Measurements from ENCODE around the gene KRTAP4-5. TPM values are rescaled to one million over a fixed set of nuclear protein-coding genes. Genes with fewer than 3 reads are reported as not detected.
"Not testable (repeated sequence)": the region's sequence is repeated elsewhere in the genome, so short reads cannot be mapped to it uniquely, and the experiment has no call there.

The KRTAP4-5 gene
- not detected for polyA plus RNA-seq (ENCODE audit: insufficient read length in 4 of 4)

DNA sequence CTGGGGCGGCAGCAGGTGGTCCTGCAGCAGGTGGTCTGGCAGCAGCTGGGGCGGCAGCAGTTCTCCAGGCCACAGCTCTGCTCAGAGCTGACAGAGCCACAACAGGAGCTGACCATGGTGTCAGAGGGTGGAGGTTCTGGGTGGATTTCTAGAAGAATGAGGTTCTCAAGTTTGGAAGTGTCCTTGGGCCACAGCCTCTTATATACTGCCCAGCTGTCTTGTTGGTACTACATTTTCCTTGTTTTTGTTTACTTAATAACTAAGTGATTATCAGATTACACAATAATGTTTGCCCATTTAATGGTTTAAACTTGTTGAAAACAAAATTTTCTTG lies at the start of gene KRTAP4-5:
KRTAP4-5 (minus strand) TSS at position 174 of the 334 bp plus-strand sequence; CDS start at position 116, 58 bp downstream.
- no peak for DNase-seq (ENCODE audit: low read depth in 4 of 4, low spot score in 3 of 4)

DNA sequence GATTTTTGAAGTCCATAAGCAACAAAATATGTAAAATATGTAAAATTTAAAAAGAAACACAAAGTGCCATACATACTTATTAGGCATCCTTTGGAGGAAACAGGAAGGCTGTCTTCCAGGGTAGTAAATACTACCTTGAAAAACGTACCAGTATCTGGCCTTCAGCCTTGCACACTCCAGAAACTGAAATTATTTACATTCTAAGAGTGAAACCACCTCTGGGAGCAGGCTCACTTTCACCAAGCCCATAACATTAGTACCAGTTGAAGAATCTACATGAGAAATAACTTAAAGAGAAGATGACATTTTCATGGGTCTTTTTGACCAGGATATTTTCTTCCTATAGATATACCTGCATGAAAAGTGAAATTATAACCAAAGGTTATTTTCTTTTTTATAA lies 46.4 kb upstream of the KRTAP4-5 start:
- no peak for DNase-seq (ENCODE audit: low read depth in 4 of 4, low spot score in 3 of 4)

DNA sequence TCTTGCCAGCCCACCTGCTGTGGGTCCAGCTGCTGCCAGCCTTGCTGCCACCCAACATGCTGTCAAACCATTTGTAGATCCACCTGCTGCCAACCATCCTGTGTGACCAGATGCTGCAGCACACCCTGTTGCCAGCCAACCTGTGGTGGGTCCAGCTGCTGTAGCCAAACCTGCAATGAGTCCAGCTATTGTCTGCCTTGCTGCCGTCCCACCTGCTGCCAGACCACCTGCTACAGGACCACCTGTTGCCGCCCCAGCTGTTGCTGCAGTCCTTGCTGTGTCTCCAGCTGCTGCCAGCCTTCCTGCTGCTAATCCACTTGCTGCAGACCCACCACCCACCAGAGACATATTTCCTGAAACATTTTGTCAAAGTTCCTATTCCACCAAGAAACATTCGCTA lies 40.7 kb upstream of the KRTAP4-5 start:
- DNase-seq (ENCODE audit: low read depth in 4 of 4, low spot score in 3 of 4) = no peak

DNA sequence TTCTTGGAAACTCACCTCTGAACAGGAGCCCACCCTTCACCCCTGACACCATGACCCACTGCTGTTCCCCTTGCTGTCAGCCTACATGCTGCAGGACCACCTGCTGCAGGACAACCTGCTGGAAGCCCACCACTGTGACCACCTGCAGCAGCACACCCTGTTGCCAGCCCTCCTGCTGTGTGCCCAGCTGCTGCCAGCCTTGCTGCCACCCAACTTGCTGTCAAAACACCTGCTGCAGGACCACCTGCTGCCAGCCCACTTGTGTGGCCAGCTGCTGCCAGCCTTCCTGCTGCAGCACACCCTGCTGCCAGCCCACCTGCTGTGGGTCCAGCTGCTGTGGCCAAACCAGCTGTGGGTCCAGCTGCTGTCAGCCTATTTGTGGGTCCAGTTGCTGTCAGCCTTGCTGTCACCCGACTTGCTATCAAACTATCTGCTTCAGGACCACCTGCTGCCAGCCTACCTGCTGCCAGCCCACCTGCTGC lies 40.3 kb upstream of the KRTAP4-5 start, which contains the start of gene KRTAP9-1:
KRTAP9-1 (plus strand) TSS at position 51 of the 482 bp plus-strand sequence; CDS start at position 51, 0 bp downstream.
- DNase-seq (ENCODE audit: low read depth in 4 of 4, low spot score in 3 of 4) = not testable (repeated sequence)

DNA sequence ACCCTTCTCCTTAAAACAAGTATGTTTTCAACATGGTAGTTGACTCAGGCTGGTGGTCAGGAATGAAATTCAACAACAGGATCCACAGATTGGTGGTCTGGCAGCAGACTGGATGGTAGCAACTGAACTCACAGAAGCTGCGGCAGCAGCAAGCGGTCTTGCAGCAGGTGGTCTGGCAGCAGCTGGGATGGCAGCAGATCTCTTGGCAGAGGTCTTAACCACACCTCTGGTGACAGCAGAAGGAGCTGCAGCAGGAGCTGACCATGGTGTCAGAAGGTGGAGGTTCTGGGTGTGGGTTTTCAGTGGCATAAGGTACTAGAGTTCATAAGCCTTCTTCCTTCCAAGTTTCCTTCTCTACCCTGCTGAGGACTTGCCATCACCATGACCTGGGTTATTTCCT lies 37.2 kb upstream of the KRTAP4-5 start:
- no peak for DNase-seq (ENCODE audit: low read depth in 4 of 4, low spot score in 3 of 4)

DNA sequence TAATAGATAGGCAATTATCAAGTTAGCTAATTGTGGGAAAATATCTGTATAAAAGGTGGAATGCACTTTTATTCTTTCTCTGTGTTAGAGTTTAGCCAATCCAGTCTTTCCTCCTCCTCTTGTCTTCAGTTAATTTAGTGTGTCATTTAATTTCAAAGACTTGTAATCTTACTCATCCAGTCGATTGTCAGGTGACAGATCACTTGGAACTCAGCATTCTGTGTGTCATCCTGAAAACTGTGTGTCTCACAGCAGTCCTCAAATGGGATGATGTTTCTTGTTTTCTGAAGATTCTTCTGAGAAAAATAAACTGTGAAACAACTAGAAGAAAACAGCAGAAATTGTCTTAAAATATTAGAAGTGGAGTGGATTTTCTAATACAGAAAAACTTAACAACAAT lies 35.4 kb upstream of the KRTAP4-5 start:
- no peak for DNase-seq (ENCODE audit: low read depth in 4 of 4, low spot score in 3 of 4)

DNA sequence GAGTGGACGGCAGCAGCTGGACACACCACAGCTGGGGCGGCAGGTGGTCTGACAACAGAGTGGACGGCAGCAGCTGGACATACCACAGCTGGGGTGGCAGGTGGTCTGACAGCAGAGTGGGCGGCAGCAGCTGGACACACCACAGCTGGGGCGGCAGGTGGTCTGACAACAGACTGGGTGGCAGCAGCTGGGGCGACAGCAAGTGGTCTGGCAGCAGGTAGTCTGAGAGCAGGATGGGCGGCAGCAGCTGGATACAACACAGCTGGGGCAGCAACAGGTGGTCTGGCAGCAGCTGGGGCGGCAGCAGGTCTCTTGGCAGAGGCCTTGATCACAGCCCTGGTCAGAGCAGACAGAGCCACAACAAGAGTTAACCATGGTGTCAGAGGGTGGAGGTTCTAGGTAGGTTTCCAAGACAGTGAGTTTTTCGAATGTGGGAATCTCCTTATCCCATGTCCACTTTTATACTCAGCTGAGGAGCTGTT lies 34.9 kb upstream of the KRTAP4-5 start, which contains the start of gene KRTAP4-1:
KRTAP4-1 (minus strand) TSS at position 432 of the 482 bp plus-strand sequence; CDS start at position 375, 57 bp downstream.
- DNase-seq (ENCODE audit: low read depth in 4 of 4, low spot score in 3 of 4) = no peak

DNA sequence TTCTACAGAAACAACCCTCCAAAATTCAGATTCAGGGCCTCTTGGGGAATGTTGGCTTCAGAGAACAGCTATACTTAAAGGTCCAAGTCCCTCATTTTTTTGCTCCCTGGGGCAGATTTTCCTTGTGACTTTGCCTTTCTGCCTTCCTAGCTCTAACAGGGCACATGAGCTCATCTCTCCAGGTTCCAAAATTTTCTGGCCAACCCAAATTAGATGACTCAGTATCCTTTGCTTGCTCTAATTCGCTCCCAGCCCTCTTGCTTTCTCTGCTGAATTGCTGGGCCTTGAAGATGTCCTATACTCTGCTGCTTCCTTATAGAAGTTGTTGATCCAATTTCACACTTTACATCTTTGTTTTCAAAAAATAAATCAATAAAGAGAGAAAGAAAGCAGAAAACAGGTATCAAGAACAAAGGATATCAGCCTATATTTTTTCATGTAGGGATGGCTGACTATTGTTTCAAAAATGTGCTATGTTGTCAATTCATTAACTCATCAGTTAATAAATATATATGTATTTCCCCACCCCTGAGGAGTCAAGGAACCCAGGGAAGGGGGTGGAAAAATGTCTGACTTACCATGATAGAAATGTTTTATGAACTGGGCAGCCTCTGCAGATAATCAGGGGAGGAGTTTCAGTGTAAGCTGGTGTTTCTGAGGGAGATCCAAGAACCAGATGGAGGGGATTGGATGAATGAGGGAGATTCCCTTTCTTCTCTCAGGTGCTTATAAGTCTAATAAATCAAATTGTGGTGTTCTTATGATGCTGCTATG lies 29.4 kb upstream of the KRTAP4-5 start:
- no peak for DNase-seq (ENCODE audit: low read depth in 4 of 4, low spot score in 3 of 4)

DNA sequence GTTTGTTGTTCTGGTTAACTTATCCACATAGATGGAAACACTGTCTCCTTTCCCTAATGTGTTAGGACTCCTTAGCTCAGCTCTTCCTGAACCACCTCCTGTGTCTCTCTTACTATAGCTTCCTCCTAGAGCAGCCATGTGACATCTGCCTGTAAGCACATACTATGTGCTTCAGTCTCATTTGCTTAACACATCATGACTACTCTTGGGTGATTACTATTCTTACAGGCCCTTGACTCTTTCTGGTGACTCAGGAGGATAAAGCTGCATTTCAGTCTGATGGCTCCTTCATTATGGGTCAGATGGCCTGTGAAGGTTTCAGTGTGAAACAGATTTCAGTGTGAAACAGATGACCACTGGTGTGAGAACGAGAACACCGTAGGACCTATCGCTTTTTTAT lies 28.7 kb upstream of the KRTAP4-5 start:
- no peak for DNase-seq (ENCODE audit: low read depth in 4 of 4, low spot score in 3 of 4)

DNA sequence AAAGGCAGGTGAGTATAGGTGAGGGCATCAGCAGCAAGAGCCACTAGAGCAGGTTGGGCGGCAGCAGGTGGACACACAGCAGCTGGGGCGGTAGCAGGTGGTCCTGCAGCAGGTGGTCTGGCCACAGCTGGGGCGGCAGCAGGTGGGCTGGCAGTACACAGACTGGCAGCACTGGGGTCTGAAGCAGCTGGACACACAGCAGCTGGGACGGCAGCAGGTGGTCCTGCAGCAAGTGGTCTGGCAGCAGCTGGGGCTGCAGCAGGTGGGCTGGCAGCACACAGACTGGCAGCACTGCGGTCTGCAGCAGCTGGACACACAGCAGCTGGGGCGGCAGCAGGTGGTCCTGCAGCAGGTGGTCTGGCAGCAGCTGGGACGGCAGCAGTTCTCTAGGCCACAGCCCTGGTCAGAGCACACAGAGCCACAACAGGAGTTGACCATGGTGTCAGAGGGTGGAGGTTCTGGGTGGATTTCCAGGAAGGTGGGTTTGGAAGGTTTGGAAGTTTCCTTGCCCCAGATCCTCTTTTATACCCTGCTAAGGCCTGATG lies 28.2 kb upstream of the KRTAP4-5 start, which contains the start of gene KRTAP4-2:
KRTAP4-2 (minus strand) TSS at position 495 of the 545 bp plus-strand sequence; CDS start at position 438, 57 bp downstream.
- no peak for DNase-seq (ENCODE audit: low read depth in 4 of 4, low spot score in 3 of 4)

DNA sequence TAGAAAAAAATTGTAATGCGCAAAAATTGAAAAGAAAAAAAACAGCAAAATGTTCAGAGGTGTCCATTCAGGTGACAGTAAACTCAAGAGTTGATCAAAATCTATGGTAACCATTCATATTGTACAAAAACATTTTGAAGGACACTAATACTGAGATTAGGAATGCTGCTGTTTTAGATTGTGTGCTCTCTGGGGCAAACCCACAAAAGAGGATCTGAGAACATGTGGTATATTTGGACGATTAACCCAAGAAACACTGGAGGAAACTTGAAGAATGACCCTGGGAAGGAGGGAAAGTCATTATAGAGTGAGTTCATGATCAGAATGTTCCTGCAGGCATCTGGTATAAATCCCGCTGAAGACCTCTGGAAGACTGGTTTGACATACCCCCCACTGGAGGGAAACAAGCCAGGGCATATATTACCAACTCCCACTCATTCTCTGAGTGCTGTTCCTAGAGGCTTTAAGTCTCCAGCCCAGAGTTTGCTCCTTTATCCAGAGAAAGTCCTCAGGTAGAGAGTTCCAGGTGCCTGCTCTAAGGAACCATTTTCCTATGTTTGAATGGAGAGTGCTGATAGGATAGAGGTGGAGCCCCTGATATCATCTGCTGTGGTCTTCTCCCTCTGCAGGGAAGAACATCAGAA lies 27.2 kb upstream of the KRTAP4-5 start:
- DNase-seq (ENCODE audit: low read depth in 4 of 4, low spot score in 3 of 4) = no peak

DNA sequence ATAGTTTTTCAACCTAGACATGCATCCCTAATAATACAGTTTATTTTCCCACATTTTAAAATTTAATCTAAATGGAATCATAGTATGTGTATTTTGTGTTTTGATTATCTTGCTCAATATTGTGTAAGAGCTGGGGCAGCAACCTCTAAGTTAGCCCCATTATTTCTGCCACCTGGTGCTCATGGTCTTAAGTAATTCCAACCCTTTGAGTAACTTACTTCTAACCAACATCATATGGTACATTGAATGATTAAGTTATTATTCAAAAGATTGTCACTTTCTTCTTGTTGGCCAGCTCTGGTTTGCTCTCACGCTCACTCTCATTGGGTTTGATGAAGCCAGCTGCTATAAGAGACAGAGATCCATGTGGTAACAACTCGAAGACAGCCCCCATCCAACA lies 22.3 kb upstream of the KRTAP4-5 start:
- no peak for DNase-seq (ENCODE audit: low read depth in 4 of 4, low spot score in 3 of 4)

DNA sequence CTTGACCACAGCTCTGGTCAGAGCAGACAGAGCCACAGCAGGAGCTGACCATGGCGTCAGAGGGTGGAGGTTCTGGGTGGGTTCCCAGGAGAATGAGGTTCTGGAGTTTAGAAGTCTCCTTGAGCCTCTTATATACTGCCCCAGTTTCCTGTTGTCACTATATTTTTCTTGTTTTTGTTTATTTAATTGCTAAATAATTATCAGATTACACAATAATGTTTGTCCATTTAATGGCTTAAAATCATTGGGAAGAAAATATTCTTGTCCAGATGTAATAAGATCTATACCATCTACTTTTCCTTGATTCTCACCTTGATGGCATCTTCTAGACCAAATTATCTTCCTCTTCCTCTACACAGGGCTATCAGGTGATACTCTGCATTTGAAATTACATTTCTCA lies 18.5 kb upstream of the KRTAP4-5 start, which contains the start of gene KRTAP4-3:
KRTAP4-3 (minus strand) TSS at position 101 of the 400 bp plus-strand sequence; CDS start at position 52, 49 bp downstream.
- no peak for DNase-seq (ENCODE audit: low read depth in 4 of 4, low spot score in 3 of 4)

DNA sequence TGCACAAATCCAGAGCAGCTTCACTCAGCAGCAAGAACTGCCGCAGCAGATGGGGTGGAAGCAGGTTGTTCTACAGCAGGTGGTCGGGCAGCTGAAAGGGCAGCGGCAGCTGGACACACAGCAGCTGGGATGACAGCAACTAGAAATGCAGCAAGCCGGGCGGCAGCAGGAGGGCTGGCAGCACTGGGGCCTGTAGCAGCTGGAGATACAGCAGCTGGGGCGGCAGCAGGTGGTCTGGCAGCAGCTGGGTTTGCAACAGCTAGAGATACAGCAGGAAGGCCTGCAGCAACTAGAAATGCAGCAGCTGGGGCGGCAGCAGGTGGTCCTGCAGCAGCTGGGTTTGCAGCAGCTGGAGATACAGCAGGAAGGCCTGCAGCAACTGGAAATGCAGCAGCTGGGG lies 17.9 kb upstream of the KRTAP4-5 start:
- no peak for DNase-seq (ENCODE audit: low read depth in 4 of 4, low spot score in 3 of 4)

DNA sequence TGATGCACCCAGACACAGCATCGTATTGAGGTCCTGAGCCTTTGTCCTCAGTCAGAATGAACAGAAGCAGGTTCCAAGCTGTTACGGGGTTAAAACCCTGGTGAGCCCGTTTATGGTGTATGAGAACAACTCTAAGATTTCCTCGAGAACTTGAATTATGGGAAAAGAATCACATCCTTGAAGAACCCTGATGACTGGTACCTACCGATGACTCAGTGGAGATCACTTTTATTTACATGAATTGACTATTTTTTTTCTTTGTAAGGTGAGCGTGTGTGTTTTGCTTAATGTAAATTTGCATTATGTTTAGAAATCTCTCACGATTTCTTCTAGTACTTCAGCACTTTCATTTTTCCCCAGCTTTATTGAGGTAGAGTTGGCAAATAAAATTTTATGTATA lies 14.2 kb upstream of the KRTAP4-5 start:
- no peak for DNase-seq (ENCODE audit: low read depth in 4 of 4, low spot score in 3 of 4)

DNA sequence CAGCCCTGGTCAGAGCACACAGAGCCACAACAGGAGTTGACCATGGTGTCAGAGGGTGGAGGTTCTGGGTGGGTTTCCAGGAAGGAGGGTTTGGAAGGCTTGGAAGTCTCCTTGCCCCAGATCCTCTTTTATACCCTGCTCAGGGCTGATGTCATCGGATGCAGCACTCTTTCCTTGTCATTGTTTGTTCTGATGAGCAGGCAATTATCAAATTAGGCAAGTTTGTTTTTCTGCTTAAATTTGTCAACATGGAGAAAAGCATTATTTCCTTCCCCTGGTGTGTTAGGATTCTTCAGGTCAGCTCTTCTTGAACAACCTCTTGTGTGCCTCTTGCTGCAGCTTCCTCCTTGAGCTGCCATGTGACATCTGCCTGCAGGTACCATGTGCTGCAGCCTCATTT lies 11.0 kb upstream of the KRTAP4-5 start, which contains the start of gene KRTAP4-4:
KRTAP4-4 (minus strand) TSS at position 101 of the 400 bp plus-strand sequence; CDS start at position 44, 57 bp downstream.
- no peak for DNase-seq (ENCODE audit: low read depth in 4 of 4, low spot score in 3 of 4)

DNA sequence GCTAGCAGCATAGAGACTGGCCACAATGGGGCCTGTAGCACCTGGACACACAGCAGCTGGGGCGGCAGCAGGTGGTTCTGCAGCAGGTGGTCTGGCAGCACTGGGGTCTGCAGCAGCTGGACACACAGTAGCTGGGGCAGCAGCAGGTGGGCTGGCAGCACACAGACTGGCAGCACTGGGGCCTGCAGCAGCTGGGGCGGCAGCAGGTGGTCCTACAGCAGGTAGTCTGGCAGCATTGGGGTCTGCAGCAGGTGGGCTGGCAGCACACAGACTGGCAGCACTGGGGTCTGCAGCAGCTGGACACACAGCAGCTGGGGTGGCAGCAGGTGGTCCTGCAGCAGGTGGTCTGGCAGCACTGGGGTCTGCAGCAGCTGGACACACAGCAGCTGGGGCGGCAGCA lies 10.6 kb upstream of the KRTAP4-5 start:
- not testable (repeated sequence) for DNase-seq (ENCODE audit: low read depth in 4 of 4, low spot score in 3 of 4)

DNA sequence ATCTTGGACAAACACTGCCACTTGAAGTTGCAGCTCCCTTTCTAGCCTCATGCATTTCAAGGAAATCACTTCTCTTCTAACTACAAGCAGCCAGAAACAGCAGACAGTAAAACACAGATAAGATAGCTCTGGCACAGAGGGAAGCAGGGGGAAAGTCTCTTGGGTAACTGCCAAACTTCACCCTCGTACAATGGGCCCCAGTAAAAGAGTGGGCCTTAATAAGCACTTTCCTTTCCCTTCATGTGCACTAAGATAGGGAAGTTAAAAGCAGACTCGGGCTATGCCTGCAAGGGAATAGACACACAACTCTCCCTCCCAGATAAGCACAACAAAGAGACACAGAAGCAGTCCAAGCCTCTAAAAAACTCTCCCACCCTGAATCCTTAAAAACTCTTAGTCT lies 4.2 kb upstream of the KRTAP4-5 start:
- DNase-seq (ENCODE audit: low read depth in 4 of 4, low spot score in 3 of 4) = no peak

DNA sequence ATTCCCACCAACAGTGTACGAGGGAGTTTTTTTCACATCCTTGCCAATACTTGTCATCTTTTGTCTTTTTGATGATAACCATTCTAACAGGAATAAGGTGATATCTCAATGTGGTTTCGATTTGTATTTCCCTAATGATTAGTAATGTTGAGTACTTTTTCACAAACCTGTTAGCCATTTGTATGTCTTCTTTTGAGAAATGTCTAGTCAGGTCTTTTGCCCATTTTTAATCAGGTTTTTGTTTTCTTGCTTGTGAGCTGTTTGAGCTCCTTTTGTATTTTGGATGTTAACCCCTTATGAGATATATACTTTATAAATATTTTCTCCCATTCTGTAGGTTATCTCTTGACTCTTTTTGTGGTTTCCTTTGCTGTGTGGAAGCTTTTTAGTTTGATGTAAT lies 1.9 kb upstream of the KRTAP4-5 start:
- DNase-seq (ENCODE audit: low read depth in 4 of 4, low spot score in 3 of 4) = no peak

DNA sequence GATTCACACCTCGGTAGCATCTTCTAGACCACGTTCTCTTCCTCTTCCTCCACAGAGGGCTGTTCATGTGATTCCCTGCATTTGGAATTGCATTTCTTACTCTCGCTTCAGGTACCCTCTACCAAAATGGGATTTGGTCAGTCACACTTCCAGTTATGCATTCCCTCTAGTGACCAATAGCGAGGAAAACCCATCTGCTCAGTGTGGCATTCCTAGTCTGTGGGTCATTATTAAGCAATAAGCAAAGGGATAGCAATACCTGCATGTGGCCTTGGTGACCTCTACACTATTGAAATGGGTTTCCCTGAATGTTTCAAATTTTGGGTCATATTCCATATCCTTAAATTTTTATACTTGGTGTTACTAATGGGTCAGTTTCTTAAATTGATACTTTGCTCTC lies 401 bp upstream of the KRTAP4-5 start:
- no peak for DNase-seq (ENCODE audit: low read depth in 4 of 4, low spot score in 3 of 4)

Measured in left renal pelvis (tissue), 4 donors.